ENCODE data around the gene HNF4A. TPM values are rescaled to one million over a fixed set of nuclear protein-coding genes. Genes with fewer than 3 reads are reported as not detected.

Gene HNF4A
- total RNA-seq, 4 donors from 2014 or later = not detected

GRCh38 chr20:44415833-44416715 lies 60.6 kb downstream of the HNF4A start:
- 89% methylated on average over 13 of the region's 13 CpGs for WGBS
- Histone ChIP-seq H3K36me3 (no peaks in the 10 kb centered on the region), H3K4me1 (no peaks in the 10 kb centered on the region), H3K9me3 (no peaks in the 10 kb centered on the region), H3K27me3 (peaks cover 31% of the 10 kb centered on the region), H3K4me3 (no peak overlapping the region), H3K27ac (no peak overlapping the region)
- DNase-seq (ENCODE audit: low spot score in 2 of 2) = no peak
- TF ChIP-seq CTCF (IDR thresholded peaks at IDR 0.05) (no peak), EP300 (IDR thresholded peaks at IDR 0.05) (no peak), POLR2AphosphoS5 (IDR thresholded peaks at IDR 0.05) (no peak), POLR2A (IDR thresholded peaks at IDR 0.05) (no peak)

- Histone ChIP-seq H3K27ac (no peak overlapping the region), H3K4me1 (no peaks in the 10 kb centered on the region), H3K27me3 (peaks cover 33% of the 10 kb centered on the region), H3K4me3 (no peak overlapping the region), H3K9me3 (no peaks in the 10 kb centered on the region), H3K36me3 (no peaks in the 10 kb centered on the region)
- DNase-seq (ENCODE audit: low spot score in 2 of 2) = no peak
- TF ChIP-seq EP300 (IDR thresholded peaks at IDR 0.05) (no peak), CTCF (IDR thresholded peaks at IDR 0.05) (no peak), POLR2AphosphoS5 (IDR thresholded peaks at IDR 0.05) (no peak), POLR2A (IDR thresholded peaks at IDR 0.05) (no peak)
- 82% methylated on average over 10 of the region's 13 CpGs for WGBS
Measured at GRCh38 chr20:44418069-44418905, 62.8 kb downstream of the HNF4A start.

GRCh38 chr20:44419131-44419844 lies 63.8 kb downstream of the HNF4A start:
- WGBS = 79% methylated on average over 12 of the region's 13 CpGs
- TF ChIP-seq POLR2A (IDR thresholded peaks at IDR 0.05) (no peak), POLR2AphosphoS5 (IDR thresholded peaks at IDR 0.05) (no peak), CTCF (IDR thresholded peaks at IDR 0.05) (no peak), EP300 (IDR thresholded peaks at IDR 0.05) (no peak)
- Histone ChIP-seq H3K4me1 (no peaks in the 10 kb centered on the region), H3K9me3 (no peaks in the 10 kb centered on the region), H3K4me3 (no peak overlapping the region), H3K27ac (no peak overlapping the region), H3K36me3 (no peaks in the 10 kb centered on the region), H3K27me3 (peaks cover 34% of the 10 kb centered on the region)
- no peak for DNase-seq (ENCODE audit: low spot score in 2 of 2)

GRCh38 chr20:44420497-44420896 lies 65.0 kb downstream of the HNF4A start:
- no peak for TF ChIP-seq EP300 (IDR thresholded peaks at IDR 0.05)
- TF ChIP-seq POLR2A (IDR thresholded peaks at IDR 0.05) = no peak
- no peak for TF ChIP-seq CTCF (IDR thresholded peaks at IDR 0.05)
- no peak for TF ChIP-seq POLR2AphosphoS5 (IDR thresholded peaks at IDR 0.05)
- H3K4me1 ChIP-seq = no peaks in the 10 kb centered on the region
- H3K27me3 ChIP-seq = peaks cover 34% of the 10 kb centered on the region
- 83% methylated on average over 4 of the region's 4 CpGs for WGBS
- no peaks in the 10 kb centered on the region for H3K36me3 ChIP-seq
- H3K27ac ChIP-seq = no peak overlapping the region
- no peak for DNase-seq (ENCODE audit: low spot score in 2 of 2)
- H3K4me3 ChIP-seq = no peak overlapping the region
- no peaks in the 10 kb centered on the region for H3K9me3 ChIP-seq
